ENCODE data around the gene ABCA13.

The ABCA13 gene

DNA sequence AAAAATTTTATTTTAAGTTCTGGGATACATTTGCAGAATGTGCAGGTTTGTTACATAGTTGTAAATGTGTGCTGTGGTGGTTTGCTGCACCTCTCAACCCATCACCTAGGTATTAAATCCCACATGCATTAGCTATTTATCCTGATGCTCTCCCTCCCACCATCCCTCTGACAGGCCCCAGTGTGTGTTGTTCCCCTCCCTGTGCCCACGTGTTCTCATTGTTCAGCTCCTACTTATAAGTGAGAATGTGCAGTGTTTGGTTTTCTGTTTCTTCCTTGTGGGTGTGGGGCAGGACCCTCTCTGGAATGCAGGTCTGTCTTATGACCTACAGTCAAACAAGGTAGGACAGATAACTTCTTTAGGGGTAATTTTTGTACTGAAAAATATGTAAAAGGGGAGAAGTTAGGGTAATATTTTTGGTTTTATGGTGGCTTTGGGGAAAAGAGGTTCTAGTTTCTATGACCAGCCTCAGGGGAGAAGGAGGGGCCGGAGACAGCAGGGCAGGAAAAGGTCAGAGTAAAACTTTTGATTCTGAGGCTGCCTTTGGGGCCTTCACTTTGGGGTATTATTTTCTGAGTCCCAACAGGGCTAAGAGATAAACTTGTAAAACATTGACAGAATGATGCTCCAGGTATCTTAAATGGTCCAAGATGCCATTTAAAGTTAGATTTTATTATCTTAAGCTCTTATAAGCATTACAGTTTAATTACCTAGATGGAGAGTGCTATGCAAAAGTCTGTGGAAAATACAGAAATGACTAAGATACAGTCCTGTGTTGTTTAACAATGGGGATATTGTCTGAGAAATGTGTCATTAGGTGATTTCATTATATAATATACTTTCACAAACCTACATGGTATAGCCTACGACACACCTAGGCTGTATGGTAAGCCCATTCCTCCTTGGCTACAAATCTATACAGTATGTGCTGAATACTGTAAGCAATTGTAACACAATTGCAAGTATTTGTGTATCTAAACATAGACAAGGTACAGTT is 354.8 kb downstream of the ABCA13 start:
- no peak for DNase-seq

DNA sequence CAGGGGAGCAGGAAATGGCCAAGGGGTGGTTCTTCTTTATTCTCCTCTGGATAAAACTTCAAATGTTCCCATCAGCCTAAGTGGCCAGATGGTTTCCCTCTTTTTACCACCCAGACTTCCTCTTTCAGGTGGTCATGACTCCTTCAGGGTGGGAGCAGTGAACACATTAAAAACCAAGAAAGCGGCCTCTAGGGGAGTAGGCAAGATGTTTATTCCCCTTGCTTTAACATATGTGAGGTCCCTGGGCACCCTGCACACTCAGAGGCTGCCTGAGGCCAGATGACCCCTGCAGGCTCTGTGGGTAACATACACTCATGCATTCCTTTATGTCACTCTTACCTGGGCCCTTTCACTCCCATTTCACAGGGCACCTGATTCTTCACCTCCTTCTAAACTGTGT is 357.4 kb downstream of the ABCA13 start:
- no peak for DNase-seq

DNA sequence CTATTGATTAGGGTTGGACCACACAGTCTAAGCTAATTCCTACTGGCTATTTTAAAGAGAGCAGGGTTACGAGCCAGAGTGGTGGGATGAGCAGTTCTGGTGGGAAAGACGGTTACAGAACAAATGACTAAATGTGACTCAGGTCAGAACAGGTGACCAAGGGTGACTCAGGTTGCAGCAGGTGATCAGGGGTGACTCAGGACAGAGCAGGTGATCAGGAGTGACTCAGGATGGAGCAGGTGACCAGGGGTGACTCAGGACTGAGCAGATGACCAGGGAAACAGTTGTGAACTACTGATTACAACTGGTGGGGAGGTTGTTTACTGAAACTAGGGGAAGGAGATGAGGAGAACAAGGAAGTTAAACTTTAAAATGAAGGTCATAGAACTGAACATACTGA is 366.3 kb downstream of the ABCA13 start:
- no peak for DNase-seq

DNA sequence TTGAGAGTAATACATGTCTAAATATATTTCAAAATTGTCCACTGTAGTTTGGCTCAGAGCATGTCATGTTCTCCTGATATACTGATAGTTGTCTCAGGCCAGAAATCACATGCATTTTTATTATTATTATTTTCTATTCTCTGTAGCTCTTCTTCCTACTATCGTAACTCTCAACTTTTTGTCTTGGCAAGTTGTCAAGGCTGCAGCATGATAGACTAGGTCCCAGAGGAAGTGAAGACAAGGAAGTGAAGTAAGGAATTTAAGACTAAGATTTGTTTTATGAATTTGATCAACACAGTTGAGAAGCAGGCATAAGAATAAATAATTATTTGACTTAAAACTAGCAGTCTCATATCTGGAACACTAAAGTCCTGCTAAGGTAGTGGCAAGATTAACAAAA is 369.5 kb downstream of the ABCA13 start:
- no peak for DNase-seq

DNA sequence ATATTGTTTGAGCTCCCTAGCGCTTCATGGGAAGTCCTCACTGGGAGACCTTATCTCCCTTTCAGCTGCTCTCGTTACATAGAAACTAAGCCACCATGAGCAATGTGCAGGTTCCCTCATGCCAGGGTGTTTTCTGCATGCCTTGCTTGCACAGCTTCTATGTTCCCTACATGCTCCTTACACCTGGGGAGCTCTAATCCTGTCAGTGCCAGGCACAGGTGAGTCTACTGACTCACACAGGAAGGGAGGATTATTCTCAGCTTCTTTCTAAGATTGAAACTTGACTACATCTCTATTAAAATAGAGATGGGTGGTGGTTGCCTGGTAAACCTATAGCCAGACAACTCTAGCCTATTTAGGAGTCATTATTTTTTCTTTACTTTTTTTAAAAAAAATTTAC is 377.4 kb downstream of the ABCA13 start:
- DNase-seq: no peak

DNA sequence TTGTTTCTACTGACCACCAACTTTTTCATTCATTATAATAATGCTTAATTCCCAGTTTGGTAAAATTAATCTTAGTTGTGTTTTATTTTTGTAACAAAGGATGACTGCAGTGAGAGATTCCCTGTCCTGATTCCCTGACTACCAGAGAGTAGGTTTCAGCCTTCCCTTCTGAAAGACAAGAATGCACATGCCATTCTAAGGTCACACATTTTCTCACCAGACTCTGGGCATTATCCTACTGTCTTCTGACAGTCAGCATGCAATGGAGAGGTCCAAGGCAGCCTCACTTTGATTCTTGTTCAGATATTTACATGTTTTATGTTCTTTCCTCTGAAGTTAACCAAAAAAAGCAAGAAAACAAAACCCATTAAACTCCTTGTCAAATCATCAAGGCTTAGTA is 380.4 kb downstream of the ABCA13 start:
- DNase-seq: no peak

DNA sequence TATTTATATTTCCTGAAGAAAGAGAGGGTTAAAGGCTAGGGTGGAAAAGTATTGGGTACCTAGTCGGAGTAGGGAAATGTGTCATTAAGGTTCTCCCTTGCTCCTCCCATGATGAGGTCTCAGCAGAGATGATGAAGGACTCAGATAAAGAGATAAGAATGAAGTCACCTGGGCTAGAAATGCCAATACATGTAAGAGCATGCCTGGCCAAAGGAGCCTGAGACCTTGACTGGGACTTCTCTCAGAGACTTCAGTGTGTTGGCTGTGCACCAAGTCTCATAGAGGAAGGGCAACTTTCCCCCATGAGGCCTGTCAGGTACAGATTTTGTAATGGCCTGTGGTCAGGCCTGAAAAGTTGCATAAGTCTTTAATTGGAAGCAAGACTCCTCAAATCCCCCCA is 392.1 kb downstream of the ABCA13 start:
- no peak for DNase-seq

DNA sequence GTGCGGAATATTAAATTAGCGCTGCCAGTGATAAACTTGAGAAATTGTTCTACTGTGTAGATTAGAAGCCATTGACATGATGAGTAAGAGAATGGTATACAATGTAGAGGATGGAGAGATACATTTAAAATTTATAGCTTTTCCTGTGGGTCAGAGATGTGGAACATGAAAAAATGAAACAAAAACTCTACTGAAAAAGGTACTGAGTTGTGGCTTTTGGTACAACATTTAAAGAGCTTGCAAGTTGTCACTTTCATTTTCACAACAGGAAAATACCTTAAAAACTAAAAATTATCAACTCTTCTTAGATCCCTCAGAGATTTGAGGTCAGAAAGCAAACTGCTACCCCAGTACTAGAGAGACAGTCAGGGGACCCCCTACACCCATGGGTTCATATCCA is 404.3 kb downstream of the ABCA13 start:
- DNase-seq: no peak

DNA sequence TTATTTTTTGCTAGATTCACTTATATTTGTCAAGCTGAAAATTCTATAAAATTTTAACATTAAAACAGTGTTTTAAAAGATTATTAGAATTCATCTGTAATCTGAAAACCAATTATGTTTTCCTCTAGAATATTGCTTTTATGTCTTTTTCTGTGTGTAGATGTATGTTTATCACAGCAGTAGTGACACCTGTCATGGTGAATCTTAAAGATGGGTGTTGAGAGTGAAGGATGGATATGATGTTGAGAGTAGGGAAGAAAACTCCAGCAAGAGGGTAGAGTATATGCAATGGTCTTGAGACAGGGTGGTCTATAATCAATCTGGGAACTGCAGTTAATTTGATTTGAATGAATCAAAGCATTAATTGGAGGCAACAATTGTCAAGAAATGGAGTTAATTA is 416.2 kb downstream of the ABCA13 start:
- no peak for DNase-seq

DNA sequence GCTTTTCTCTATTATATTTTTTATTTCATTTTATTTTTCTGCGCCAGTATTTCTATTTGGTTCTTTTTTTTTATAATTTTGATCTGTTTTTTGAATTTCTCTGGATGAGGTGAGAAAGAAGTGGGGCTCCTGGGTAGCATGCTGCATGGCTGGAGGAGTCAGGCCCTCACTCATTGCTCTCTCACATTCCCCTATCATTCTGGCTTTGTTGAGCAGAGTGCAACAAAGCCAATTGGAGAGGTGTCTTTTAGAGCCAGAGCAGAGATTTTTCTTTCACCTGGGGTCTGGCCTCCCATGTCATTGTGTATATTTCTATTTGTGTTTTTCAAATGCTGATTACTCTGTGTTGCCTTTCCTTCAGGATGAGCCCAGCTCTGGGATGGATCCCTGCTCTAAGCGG is 423.1 kb downstream of the ABCA13 start:
- no peak for DNase-seq

DNA sequence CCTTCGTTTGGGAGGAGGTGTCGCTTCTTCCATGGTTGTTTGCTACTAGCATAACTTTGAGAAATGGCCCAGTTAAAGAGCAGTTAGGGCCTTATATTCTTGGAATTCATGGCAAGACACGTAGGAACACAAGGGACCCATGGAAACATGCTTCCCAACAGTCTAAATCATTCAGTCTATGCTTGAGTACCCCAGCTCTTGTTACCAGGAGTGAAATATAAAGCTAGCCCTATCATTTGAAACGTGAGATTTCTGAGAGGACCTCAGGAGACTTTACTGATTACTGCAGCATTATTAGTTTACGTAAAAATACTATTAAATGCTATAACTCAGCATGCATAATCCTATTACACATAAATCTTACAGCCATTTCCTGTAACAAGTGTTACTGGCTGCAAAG is 424.5 kb downstream of the ABCA13 start:
- DNase-seq: no peak

DNA sequence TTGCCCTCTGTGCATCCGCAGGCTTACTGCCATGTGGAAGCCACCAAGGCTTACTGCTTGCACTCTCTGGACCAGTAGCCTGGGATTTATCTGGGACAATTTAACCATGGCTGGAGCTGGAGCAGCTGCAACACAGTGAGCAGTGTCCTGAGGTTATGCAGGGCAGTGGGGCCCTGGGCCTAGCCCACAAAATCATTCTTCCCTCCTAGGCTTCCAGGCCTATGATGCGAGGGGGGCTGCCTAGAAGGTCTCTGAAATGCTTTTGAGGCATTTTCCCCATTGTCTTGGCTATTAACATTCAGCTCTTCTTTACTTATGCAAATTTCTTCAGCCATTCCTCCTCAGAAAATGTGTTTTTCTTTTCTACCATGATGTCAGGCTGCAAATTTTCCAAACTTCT is 439.4 kb downstream of the ABCA13 start:
- no peak for DNase-seq

DNA sequence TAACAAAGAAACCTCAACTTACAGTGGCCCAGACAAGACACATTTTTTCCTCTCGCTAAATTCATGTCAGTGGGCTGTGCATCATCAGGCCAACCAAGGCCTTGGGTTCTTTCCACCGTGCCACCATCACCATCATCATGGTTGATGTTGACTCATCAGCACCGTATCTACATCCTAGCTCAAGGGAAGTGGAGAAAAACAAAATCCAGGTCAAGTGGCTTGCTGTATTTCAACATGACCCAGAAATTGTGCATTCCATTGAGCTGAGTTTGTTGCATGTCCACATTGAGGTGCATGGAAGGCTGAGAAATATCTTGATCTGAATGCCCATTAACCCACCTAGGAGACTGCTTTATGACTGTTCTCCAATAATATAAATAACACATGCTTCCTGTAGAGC is 440.7 kb downstream of the ABCA13 start:
- no peak for DNase-seq

DNA sequence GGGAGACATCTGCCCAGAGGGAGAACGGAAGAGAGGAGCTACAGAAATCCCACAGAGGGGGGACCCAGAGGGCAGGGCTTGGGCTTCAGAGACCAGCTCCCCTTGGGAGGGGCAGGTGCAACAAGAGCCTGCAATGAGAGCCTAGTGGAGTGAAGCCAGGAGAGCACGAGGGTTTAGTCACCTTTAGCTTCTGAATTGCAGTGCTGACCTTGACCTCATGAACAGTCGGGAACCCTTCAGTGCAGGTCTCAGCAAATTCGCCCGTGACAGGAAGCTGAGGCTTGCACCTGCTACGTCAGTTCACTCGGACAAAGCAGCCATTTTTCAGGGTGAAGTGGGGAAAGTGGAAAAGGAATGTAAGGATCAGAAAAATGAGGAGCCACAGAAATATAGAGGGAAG is 446.2 kb downstream of the ABCA13 start:
- DNase-seq: no peak

DNA sequence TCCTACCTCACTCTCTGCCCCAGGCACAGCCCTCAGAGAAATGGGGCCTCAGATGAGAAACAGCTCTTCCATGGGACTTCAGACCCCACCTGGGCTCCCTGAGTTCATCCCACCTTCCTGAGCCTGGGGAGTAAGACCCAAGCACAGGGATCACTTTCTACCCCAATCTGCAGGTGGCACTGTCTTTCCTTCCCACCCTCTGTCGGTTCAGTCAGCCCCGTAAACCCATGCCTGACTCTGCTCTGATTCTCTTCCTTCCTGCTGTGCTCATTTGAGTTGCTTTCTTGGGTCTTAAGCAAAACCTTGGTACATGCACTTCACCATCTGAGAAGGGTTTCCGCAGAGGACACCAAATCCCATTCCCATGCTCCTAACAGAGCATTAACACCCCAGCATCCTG is 446.7 kb downstream of the ABCA13 start:
- DNase-seq: no peak

DNA sequence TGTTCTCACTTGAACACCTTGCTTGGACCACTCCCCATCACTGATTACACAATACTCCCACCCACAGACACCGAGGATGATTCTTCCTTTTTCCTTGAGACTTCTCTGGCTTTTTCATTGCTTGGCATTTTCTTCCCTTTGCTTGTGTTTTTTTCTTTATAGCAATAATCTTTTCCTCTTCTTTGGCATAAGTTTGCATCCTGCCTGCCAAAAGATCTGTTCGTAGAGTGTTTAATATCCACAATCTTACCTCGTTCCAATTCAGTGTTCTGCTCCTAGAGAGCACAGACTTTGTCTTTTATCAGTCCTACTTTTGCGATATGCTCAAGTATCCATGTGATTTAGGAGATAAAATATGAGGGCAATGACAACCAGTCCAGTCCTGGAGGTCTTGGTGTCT is 449.8 kb downstream of the ABCA13 start:
- no peak for DNase-seq

DNA sequence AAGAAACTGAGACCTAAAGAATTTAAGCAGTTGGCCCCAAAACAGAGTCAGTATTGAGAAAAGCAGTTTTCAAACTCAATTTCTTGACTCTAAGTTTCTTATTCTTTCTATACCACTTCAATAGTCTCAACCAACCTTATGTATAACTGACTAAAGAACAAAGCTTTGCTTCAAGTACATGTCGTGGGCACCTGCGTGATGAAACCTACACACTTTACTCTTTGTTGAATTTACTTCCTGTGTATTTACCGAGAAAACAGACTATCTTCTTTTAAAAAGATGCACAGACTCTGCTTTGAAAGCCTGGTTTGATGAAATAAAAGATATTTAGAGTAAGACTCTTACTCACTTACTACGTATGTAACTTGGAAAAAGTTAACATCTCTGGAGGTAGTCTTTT is 455.9 kb downstream of the ABCA13 start:
- DNase-seq: no peak

DNA sequence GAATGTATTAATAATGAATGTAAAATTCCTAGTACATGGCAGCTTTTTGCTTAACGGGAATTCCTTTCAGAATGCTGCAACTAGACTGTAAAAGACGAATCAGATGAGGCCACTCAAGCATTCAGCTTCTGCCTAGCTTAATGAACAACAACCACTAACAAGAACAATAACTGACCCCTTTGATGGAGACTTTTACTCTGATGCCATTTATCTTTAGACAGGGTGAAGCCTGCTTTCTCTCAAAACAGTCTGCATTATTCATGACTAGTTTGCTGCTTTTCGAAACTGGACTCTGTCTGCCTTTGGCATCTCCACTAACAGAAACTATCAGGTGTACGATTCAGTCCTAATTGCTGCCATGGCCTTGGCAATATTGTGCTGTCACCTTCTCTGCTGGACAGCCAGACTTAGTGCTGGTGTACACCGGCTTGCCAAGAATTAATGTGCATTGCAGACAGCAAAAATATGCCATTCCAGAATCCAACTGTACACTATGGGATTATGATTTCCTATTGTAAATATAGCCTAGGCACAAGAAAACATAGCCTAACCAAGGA is 457.6 kb downstream of the ABCA13 start:
- DNase-seq: no peak

DNA sequence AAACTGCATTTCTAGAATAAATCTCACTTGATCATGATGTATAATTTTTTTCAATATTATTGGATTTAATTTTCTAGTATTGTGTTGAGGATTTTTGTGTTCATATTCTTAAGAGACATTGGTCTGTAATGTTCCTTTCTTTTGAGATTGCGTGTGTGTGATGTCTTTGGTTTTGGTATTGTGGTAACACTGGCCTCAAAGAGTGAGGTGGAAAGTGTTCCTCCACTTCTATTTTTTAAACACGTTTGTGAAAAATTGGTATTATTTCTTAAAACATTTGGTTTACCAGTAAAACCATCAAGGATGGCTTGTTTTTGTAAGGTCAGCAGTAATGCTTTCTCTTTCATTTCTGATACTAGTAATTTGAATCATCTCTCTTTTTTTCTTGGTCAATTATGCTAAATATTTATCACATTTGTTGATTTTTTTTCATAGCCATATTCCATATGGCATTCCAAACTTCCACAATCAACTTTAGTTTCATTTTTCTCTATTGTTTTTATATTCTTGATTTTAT is 462.9 kb downstream of the ABCA13 start:
- no peak for DNase-seq

DNA sequence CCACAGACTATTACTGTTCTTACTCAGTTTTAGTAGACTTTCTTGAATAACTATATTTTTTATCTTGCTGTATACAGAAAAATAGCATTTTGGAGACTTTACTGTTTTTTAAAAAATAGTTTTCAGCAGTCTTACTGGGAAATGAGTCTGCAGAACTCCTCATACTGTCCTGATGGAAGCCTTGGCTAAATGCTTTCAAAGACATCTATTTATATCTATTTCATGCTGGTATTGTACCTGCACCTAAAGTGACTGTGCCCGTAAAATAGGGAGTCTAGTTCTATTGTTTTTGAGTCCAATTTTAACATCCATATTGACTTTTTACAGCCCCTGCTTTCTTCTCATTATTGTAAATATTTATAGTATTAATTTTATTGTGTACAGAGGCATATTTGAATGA is 464.5 kb downstream of the ABCA13 start:
- no peak for DNase-seq

DNA sequence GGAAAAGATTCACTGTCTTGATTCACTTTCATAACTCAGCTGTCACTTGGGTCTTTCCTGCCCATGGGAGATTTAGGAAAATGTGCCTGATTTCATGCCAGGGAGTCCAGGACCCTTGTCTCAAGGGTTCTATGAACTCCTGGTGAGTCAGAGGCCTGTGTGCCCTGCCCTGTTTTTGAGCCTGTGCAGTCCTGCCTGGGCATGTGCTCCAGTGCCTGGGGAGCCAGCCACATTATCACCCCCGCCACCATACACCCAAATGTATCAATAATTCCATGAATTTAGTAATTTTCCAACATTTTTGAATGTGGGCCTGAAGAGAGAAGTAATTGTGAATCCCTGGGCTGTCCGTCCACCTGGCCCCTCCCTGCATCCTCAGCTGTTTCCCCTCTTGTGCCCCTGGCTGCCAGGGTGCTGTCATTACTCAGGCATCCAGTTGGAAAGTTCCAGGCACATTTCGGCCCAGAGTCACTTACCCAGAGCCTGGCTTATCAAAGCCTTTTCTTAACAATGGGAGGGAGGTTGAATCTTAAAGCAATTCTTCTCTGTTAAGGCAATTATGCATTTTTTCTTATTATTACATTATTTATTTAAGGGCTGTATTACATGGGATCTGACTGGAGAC is 465.2 kb downstream of the ABCA13 start:
- no peak for DNase-seq

DNA sequence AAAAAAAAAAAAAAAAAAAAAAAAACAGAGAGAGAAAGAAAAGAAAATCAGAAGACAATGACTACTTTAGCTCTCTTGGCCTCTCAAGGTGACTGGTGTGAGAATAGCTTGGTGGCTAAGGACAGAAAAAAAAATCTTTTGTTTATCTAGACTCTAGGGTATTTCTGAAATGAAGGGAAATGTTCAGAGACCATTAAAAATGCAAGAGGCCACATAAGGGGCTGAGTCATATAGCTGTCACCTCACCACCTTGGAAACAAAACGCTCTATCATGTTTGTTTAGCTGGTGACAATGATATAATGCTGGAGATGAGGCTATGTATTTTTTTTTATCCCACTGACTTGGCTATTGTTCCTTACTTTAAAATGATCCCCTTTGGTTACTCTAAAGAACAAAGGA is 466.1 kb downstream of the ABCA13 start:
- no peak for DNase-seq

DNA sequence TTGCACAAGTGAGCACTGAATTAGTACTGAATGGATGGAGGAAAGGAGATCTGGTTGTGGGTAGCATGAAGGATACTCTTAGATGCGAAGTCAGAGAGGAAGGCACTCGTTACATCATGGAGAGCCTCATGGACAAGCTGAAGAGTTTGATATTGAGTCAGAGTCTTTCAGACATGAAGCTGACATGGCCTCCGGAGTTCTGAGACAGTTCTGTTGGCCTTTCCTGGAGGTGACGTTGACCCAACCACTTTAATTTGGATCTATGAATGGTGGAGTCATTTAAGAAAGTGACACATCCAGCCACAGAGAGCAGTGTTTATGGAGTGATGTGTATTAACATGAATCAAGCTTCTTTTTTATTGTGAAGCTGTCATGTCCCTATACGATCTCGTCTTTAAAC is 466.8 kb downstream of the ABCA13 start:
- no peak for DNase-seq

DNA sequence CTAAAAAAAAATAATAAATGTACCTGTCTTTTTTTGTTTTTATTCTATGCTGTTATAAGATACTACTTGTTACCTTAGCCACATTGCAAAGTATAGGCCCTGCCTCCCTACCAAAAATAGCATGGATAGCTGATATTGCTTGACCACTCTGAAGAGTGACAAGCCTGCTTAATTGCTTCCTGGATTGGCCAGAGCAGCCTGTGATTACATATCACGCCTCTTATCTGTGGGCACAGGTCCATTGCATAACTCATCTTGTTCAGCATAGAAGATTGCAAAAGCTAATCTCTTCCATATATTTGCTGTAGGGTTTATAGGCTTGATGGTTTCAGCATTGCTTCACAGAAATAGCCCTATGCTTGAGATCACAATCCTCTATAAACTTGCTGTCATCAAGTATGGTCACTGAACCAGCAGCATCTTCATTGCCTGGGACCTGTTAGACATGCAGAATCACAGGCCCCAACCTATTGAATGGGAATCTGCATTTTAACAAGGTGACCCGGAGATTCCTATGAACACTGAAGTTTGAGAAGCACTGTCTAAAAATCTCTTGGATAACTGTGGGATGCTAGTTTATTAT is 472.3 kb downstream of the ABCA13 start:
- DNase-seq: no peak
